ENCODE data around the gene IER2.
A peak's percentile ranks its signal among the peaks of the same experiment; 100 is the strongest.
"Not testable (repeated sequence)": the region's sequence is repeated elsewhere in the genome, so short reads cannot be mapped to it uniquely, and the experiment has no call there.

Gene IER2

GRCh38 chr19:13165162-13165997 lies 15.2 kb downstream of the IER2 start:
- no peak for DNase-seq

GRCh38 chr19:13166151-13166550 lies 15.9 kb downstream of the IER2 start:
- DNase-seq = not testable (repeated sequence)

- DNase-seq = no peak
Measured at GRCh38 chr19:13169769-13170168, 19.6 kb downstream of the IER2 start.

- DNase-seq = no peak
Measured at GRCh38 chr19:13171146-13171545, 20.9 kb downstream of the IER2 start.

- peak; percentile 63 for DNase-seq
Measured at GRCh38 chr19:13172346-13173138, 22.3 kb downstream of the IER2 start.

- no peak for DNase-seq
Measured at GRCh38 chr19:13173139-13173737, 23.0 kb downstream of the IER2 start.

GRCh38 chr19:13176345-13176744 lies 26.1 kb downstream of the IER2 start:
- no peak for DNase-seq

GRCh38 chr19:13177584-13177983 lies 27.4 kb downstream of the IER2 start:
- DNase-seq = not testable (repeated sequence)

- DNase-seq = not testable (repeated sequence)
Measured at GRCh38 chr19:13178291-13178690, 28.1 kb downstream of the IER2 start.

- no peak for DNase-seq
Measured at GRCh38 chr19:13181747-13182388, 31.7 kb downstream of the IER2 start.

- DNase-seq = not testable (repeated sequence)
Measured at GRCh38 chr19:13184926-13185325, 34.7 kb downstream of the IER2 start.

GRCh38 chr19:13185763-13186657 lies 35.8 kb downstream of the IER2 start:
- not testable (repeated sequence) for DNase-seq

- DNase-seq = not testable (repeated sequence)
Measured at GRCh38 chr19:13186688-13187087, 36.5 kb downstream of the IER2 start.

GRCh38 chr19:13187419-13187818 lies 37.2 kb downstream of the IER2 start:
- no peak for DNase-seq

- DNase-seq = no peak
Measured at GRCh38 chr19:13189600-13189999, 39.4 kb downstream of the IER2 start.

- DNase-seq = no peak
Measured at GRCh38 chr19:13190781-13191540, 40.8 kb downstream of the IER2 start.

- no peak for DNase-seq
Measured at GRCh38 chr19:13195678-13196077, 45.5 kb downstream of the IER2 start.

GRCh38 chr19:13198634-13199033 lies 48.4 kb downstream of the IER2 start:
- no peak for DNase-seq

GRCh38 chr19:13202112-13202511 lies 51.9 kb downstream of the IER2 start:
- not testable (repeated sequence) for DNase-seq

Data from activated CD4-positive, CD25-positive, alpha-beta regulatory T cell treated with anti-CD3 and anti-CD28 coated beads, Interleukin-2, amount 50 U/mL, for 72 hours (primary cell).